Cardiac atrium fibroblast (primary cell): ENCODE measurements around the gene UPF3B. TPM values are rescaled to one million over a fixed set of nuclear protein-coding genes. Genes with fewer than 3 reads are reported as not detected.

Source experiments
- total RNA-seq: library from RNA; depleted of rRNA; stranded (reverse); fragments of >200 nt; gene quantifications from 2 replicates; pipeline ENCODE4 v1.2.3, GENCODE V29; 2015

Gene UPF3B, protein sequence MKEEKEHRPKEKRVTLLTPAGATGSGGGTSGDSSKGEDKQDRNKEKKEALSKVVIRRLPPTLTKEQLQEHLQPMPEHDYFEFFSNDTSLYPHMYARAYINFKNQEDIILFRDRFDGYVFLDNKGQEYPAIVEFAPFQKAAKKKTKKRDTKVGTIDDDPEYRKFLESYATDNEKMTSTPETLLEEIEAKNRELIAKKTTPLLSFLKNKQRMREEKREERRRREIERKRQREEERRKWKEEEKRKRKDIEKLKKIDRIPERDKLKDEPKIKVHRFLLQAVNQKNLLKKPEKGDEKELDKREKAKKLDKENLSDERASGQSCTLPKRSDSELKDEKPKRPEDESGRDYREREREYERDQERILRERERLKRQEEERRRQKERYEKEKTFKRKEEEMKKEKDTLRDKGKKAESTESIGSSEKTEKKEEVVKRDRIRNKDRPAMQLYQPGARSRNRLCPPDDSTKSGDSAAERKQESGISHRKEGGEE
- 1.1 and 1.3 TPM in 2 replicates for total RNA-seq

DNA sequence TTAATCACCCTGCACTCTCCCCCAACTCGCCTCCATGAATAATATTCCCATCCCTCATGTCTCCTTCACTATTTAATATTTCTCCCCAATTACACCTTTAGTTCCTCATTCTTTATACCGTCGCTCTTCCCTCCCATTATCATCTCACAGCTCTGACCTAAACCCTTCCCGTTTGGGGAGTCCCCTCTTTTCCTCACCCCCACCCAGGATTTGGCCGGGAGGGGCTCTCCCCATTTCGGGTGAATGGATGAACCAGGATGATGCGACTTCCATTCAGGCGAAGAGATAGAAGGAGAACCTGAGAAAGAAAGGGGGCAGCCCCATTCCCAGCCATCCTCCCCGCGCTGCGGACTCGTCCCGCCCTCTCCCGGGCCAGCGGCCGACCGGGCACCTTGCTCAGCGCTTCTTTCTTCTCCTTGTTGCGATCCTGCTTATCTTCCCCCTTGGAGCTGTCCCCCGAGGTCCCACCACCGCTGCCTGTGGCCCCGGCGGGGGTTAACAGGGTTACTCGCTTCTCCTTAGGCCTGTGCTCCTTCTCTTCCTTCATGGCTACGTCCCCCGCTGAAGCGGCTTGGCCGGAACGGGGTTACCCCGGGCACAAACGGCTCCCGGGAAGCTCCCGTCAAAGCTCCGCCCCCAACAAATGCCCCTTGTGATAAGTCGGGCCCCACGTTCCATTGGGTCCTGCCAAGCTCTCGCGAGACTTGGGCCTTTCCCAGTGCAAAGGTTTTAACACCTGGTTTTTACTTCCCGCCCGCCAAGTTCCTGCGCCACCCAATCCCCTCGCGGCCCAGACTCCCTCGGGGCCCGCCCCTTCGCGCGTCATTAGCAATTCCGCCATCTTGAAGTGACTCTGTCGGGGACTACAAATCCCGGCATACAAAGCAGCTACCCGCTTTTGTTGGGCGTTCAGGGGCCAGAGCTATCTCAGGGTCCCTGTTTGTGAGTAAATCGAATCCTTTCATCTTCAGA lies at the start of gene UPF3B:
Gene UPF3B (minus strand): TSS at position 582 of the 972 bp plus-strand sequence. CDS start 35 bp downstream, at position 547.

DNA sequence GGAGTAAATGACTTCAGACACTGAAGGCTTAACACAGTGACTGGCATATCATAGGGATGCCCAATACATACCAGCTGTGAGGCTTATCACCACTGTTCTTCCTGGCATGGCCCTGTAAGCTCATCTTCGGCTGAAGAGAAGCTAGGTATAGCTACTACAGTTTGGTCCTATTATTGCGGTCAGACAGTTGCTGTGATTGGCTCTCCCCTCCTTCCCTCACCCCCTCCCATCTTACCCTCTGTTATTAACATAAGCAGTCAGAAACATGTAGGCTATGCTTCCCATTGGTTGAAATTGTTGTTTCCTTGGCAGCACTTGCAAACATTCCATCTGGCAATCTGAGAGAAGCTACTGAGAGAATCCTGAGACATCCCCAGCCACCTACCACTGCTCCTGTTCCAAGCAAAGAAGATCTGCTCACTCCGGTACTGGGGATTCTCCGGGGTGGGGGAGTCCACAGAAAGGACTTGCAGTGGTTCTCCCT lies 43.1 kb upstream of the UPF3B start, which contains the start of gene AKAP14:
Gene AKAP14 (plus strand): TSS at position 51 of the 484 bp plus-strand sequence. CDS start 7,331 bp downstream, outside the sequence.

DNA sequence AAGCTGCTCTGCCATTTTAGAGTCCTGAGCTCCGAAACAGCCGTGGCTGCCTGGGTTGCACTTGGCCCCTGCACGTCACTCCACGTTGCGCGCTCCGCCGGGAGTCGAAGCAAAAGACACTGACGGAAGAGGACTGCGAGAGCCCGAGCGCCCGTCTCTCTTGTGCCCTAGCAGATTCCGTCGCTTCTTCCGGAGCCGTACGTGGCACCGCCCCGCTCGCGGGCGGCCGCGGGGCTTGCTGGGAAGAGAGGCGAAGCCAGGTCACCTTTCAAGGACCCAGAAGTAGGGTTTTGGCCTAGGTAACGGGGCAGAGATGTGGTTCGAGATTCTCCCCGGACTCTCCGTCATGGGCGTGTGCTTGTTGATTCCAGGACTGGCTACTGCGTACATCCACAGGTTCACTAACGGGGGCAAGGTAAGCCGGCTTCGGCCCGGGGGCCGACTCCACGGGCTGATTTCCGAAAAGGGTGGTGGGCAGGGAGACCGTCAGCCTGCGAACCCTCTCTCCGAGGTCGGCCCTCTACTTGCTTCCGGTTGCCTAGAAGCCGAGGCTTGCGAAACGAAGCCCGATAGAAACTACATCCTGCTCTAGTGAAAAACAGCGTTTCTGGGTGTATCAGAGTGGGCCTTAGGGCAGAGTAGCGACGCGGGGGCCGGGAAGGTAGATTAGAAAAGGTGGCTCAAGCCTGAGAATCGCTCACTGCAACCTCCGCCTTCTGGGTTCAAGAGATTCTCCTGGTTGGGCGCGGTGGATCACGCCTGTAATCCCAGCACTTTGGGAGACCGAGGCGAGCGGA lies 19.0 kb upstream of the UPF3B start, which contains the start of the genes NDUFA1 and RNF113A:
Gene NDUFA1 (plus strand): TSS at position 234 of the 797 bp plus-strand sequence. CDS start 80 bp downstream, at position 314.
Gene RNF113A (minus strand): TSS at position 135 of the 797 bp plus-strand sequence. CDS start 120 bp downstream, at position 15.

DNA sequence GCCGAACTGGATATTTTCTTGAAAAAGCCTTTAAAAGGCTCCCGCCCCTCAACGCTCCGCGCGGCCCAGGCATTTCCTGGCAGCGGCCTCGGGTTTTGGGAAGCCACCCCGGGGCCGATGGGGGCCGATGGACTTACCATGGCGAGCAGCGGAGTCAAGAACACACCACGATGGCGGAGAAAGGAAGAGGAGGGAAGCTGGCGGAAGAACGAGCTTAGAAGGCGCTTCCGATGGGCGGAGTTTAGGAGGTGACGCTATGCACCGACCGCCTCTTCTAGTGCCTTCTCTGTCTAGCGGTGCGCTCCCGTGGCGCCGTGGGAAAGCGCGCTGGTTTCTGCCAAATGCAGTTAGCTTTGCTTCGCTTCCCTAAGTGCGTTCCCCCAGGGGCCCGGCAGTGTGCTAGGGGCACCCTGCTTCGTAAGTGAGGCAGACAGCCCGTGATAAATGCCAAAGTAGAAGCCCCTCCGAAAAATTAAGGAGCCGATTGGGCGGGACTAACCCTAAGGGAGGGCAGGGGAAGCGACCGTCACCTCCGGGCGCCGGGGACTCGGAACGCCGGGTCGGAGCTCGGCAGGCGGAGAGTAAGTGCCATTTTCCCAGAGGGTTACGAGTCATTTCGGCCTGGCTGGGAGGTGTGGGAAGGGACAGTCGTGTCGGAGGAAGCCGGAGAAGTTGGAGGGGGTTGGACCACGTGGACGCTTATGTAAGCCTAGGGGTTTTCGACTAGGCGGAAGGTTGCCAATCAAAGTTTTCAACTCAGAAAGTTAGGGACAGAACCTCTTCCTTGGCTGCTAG lies 61.1 kb downstream of the UPF3B start, which contains the start of gene RPL39:
Gene RPL39 (minus strand): TSS at position 194 of the 795 bp plus-strand sequence. CDS start 54 bp downstream, at position 140.

Other genes starting within 250 kb of the UPF3B start
- 2.2 and 5.8 TPM in 2 replicates for gene NKRF, start 246.5 kb downstream of the UPF3B start, total RNA-seq
- gene SEPTIN6, start 159.8 kb downstream of the UPF3B start, total RNA-seq, result 22.8 and 25.6 TPM in 2 replicates
- not detected in 2 replicates for gene SOWAHD, start 94.4 kb downstream of the UPF3B start, total RNA-seq
- gene RPL39, start 61.3 kb downstream of the UPF3B start, total RNA-seq, result 7,955 and 8,879 TPM in 2 replicates
- 17.1 and 17.5 TPM in 2 replicates for gene RNF113A, start 18.8 kb upstream of the UPF3B start, total RNA-seq
- 56.0 and 65.6 TPM in 2 replicates for gene NDUFA1, start 18.9 kb upstream of the UPF3B start, total RNA-seq
- not detected in 2 replicates for gene AKAP14, start 42.9 kb upstream of the UPF3B start, total RNA-seq
- gene NKAP, start 90.8 kb upstream of the UPF3B start, total RNA-seq, result 2.2 and 6.5 TPM in 2 replicates
- not detected in 2 replicates for gene RHOXF2B, start 224.7 kb upstream of the UPF3B start, total RNA-seq